CD14-positive monocyte (primary cell): Measurements from ENCODE around the gene LNP1. TPM values are rescaled to one million over a fixed set of nuclear protein-coding genes. Genes with fewer than 3 reads are reported as not detected.

Experiments used
- DNase-seq, 3 donors: peaks; one replicate each; pipeline ENCODE4 v3.0.0-alpha.2; 2011 to 2022
- H2AFZ ChIP-seq: 2 replicates; pipeline ENCODE4 v1.6.0; 2012; ENCODE audit warnings: mild to moderate bottlenecking, low read depth, low read length, inconsistent platforms; ENCODE audit not compliant: insufficient read depth, poor library complexity, severe bottlenecking
- H3K27ac ChIP-seq, 2 donors: 1 replicate in 1 of 2; 2 replicates in 1 of 2; pipeline ENCODE4 v1.5.1; 2012 to 2013; ENCODE audit warnings: low read length in 2 of 2, control low read depth in 1 of 2, inconsistent platforms in 1 of 2, low read depth in 1 of 2, mild to moderate bottlenecking in 1 of 2
- H3K27me3 ChIP-seq, 2 donors: one replicate each; pipeline versions ENCODE4 v1.6.0 to v1.6.1; 2011 to 2013; ENCODE audit warnings: low read length in 2 of 2; ENCODE audit not compliant: control insufficient read depth in 2 of 2, insufficient read depth in 2 of 2
- H3K36me3 ChIP-seq, 2 donors: replicated peaks in 1 of 2; 1 replicate in 1 of 2; 2 replicates in 1 of 2; pipeline versions ENCODE4 v1.5.1 to v1.6.1; 2012 to 2013; ENCODE audit warnings: low read length in 2 of 2, control low read depth in 1 of 2, inconsistent platforms in 1 of 2, mild to moderate bottlenecking in 1 of 2; ENCODE audit not compliant: insufficient read depth in 2 of 2, control insufficient read depth in 1 of 2
- H3K4me1 ChIP-seq, 2 donors: 1 replicate in 1 of 2; 2 replicates in 1 of 2; pipeline versions ENCODE4 v1.5.1 to v1.6.1; 2012 to 2013; ENCODE audit warnings: low read length in 2 of 2, control low read depth in 1 of 2, inconsistent platforms in 1 of 2, mild to moderate bottlenecking in 1 of 2, moderate library complexity in 1 of 2; ENCODE audit not compliant: insufficient read depth in 2 of 2, control insufficient read depth in 1 of 2
- H3K4me2 ChIP-seq: replicated peaks from 2 replicates; pipeline ENCODE3; 2012; ENCODE audit warnings: low read length, moderate library complexity, mild to moderate bottlenecking; ENCODE audit not compliant: poor library complexity, severe bottlenecking; ENCODE audit errors: extremely low read depth
- H3K4me3 ChIP-seq, 3 experiments: fragments of 200-600 bp in 1 of 3; sonication (generic) in 1 of 3; replicated peaks in 1 of 3; 1 replicate in 2 of 3; 2 replicates in 1 of 3; pipeline ENCODE4 v1.5.1; 2011 to 2013; ENCODE audit warnings: low read length in 3 of 3, mild to moderate bottlenecking in 3 of 3, control low read depth in 2 of 3, low read depth in 2 of 3, inconsistent platforms in 1 of 3, moderate library complexity in 1 of 3
- H3K79me2 ChIP-seq: 2 replicates; pipeline ENCODE4 v1.6.0; 2012; ENCODE audit warnings: mild to moderate bottlenecking, control low read depth, inconsistent platforms, low read length, moderate library complexity; ENCODE audit not compliant: insufficient read depth
- H3K9ac ChIP-seq: 2 replicates; pipeline ENCODE4 v1.6.0; 2017; ENCODE audit warnings: low read length, mild to moderate bottlenecking; ENCODE audit not compliant: insufficient read depth, poor library complexity, severe bottlenecking
- H3K9me3 ChIP-seq, 2 donors: replicated peaks in 1 of 2; 1 replicate in 1 of 2; 2 replicates in 1 of 2; pipeline versions ENCODE4 v1.5.1 to v1.6.1; 2012 to 2013; ENCODE audit warnings: low read length in 2 of 2, control low read depth in 1 of 2; ENCODE audit not compliant: control insufficient read depth in 1 of 2, insufficient read depth in 1 of 2
- H4K20me1 ChIP-seq: 2 replicates; pipeline ENCODE4 v1.6.0; 2012; ENCODE audit warnings: mild to moderate bottlenecking, low read length, control low read depth, moderate library complexity; ENCODE audit not compliant: insufficient read depth
- H3K27ac Mint-ChIP-seq, 7 donors: one replicate each; pipeline ENCODE4 v1.8.0; 2020; ENCODE audit warnings: mild to moderate bottlenecking in 7 of 7, mixed read lengths in 7 of 7, moderate library complexity in 6 of 7, inconsistent platforms in 2 of 7
- H3K27me3 Mint-ChIP-seq, 3 donors: one replicate each; pipeline ENCODE4 v1.8.0; 2021 to 2022; ENCODE audit warnings: low read depth in 3 of 3, mild to moderate bottlenecking in 3 of 3, mixed read lengths in 3 of 3, moderate library complexity in 3 of 3, inconsistent platforms in 1 of 3
- H3K36me3 Mint-ChIP-seq, 2 donors: one replicate each; pipeline ENCODE4 v1.8.0; 2020; ENCODE audit warnings: mixed read lengths in 2 of 2, inconsistent platforms in 1 of 2, mild to moderate bottlenecking in 1 of 2
- H3K4me1 Mint-ChIP-seq: one replicate; pipeline ENCODE4 v1.8.0; 2020; ENCODE audit warnings: mild to moderate bottlenecking, mixed read lengths
- H3K4me3 Mint-ChIP-seq, 2 donors: one replicate each; pipeline ENCODE4 v1.8.0; 2020; ENCODE audit warnings: mild to moderate bottlenecking in 2 of 2, mixed read lengths in 2 of 2, moderate library complexity in 1 of 2
- H3K9me3 Mint-ChIP-seq, 7 donors: one replicate each; pipeline ENCODE4 v1.8.0; 2020 to 2022; ENCODE audit warnings: mixed read lengths in 7 of 7, mild to moderate bottlenecking in 6 of 7, moderate library complexity in 6 of 7, inconsistent platforms in 2 of 7
- WGBS: methylation state at CpG from one replicate; pipeline ENCODE4 v1.1.5; 2013; ENCODE audit warnings: missing lambda C conversion rate; ENCODE audit not compliant: insufficient coverage; 5-methylcytosine and 5-hydroxymethylcytosine counted together
- intact Hi-C, 2 donors: fragments of 100-400 bp; cut with micrococcal nuclease; formaldehyde crosslinking; loops; one replicate each; pipeline versions ENCODE4 v1.15.0 to v1.15.1; 2023
- polyA plus RNA-seq, 3 donors: library from polyadenylated mRNA; depleted of rRNA in 1 of 3; unstranded in 2 of 3; stranded (reverse) in 1 of 3; fragments of 300-500 nt in 2 of 3; fragments of >200 nt in 1 of 3; fragmentation: Illumina TruSeq in 2 of 3; gene quantifications; 1 replicate in 2 of 3; 2 replicates in 1 of 3; pipeline ENCODE4 v1.2.3, GENCODE V29; 2012 to 2021
- TF ChIP-seq, protein P1 (sequence below): fragments of 200-600 bp; IDR thresholded peaks from one replicate; pipeline ENCODE4 v1.8.0; 2022; ENCODE audit warnings: antibody characterized with exemption, mild to moderate bottlenecking

The LNP1 gene
- polyA plus RNA-seq, 3 donors: 0.07 to 0.26 (median 0.08) TPM

DNA sequence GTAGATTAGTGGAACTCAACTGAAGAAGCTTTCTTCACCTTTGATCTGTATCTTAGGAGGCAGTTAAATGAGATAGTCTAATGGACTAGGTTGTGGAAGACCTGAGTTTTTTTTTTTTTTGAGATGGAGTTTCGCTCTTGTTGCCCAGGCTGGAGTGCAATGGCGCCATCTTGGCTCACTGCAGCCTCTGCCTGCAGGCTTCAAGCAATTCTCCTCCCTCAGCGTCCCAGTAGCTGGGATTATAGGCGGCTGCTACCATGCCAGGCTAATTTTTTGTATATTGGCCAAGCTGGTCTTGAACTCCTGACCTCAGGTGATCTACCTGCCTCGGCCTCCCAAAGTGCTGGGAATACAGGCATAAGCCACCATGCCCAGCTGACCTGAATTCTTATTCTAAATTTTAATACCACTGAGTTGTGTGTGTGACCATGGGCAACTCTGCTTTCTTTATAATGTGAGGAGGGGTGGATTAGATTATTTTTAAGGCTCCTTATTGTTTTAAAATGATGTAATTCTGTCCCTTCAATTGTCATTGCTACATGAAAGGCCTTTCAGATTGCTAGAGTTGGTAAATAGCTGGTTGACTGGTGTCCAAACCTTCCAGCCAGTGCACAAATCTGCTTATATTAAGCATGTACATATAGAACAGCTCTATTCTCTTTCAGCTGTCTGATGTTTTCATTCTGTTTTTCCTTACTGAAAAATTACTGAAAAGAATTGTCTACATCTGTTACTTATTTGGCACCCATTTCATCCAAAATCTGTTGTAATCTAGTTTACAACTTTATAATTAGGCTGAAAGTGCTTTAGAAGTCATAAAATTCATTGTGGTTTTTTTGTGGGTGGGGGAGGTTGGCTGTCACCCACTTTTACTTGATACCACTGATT is 2.3 kb downstream of the LNP1 start:
- Histone ChIP-seq H3K27me3 (no peaks in the 10 kb centered on the region), H3K9ac (no peak overlapping the region), H3K27ac (no peak overlapping the region), H3K4me3 (no peak overlapping the region), H3K4me2 (no peak overlapping the region), H3K4me1 (peaks cover 25 to 29% of the 10 kb centered on the region in 2 donors), H3K9me3 (peaks cover 7 to 15% of the 10 kb centered on the region in 2 donors), H2AFZ (no peak overlapping the region), H3K79me2 (peaks cover 31% of the 10 kb centered on the region), H4K20me1 (peaks cover 5% of the 10 kb centered on the region), H3K36me3 (no peaks in the 10 kb centered on the region)
- H3K4me1 Mint-ChIP-seq: peaks cover 34% of the 10 kb centered on the region
- 100% methylated on average over 2 of the region's 5 CpGs for WGBS
- peaks cover 0 to 2% (median 0%) of the 10 kb centered on the region in 3 donors for H3K27me3 Mint-ChIP-seq
- no peak for DNase-seq
- intact Hi-C loops: loop anchor here (5.0 kb wide), 2 partner anchors 141 to 309 kb away; partner anchors contain the start of gene TBC1D23 (in 1 of the 2)
- TF ChIP-seq, protein P1, sequence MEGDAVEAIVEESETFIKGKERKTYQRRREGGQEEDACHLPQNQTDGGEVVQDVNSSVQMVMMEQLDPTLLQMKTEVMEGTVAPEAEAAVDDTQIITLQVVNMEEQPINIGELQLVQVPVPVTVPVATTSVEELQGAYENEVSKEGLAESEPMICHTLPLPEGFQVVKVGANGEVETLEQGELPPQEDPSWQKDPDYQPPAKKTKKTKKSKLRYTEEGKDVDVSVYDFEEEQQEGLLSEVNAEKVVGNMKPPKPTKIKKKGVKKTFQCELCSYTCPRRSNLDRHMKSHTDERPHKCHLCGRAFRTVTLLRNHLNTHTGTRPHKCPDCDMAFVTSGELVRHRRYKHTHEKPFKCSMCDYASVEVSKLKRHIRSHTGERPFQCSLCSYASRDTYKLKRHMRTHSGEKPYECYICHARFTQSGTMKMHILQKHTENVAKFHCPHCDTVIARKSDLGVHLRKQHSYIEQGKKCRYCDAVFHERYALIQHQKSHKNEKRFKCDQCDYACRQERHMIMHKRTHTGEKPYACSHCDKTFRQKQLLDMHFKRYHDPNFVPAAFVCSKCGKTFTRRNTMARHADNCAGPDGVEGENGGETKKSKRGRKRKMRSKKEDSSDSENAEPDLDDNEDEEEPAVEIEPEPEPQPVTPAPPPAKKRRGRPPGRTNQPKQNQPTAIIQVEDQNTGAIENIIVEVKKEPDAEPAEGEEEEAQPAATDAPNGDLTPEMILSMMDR: no peak
- no peak overlapping the region for H3K27ac Mint-ChIP-seq
- H3K4me3 Mint-ChIP-seq: no peak overlapping the region
- peaks cover 9 to 22% (median 13%) of the 10 kb centered on the region in 7 donors for H3K9me3 Mint-ChIP-seq
- peaks cover 0 to 9% of the 10 kb centered on the region in 2 donors for H3K36me3 Mint-ChIP-seq

DNA sequence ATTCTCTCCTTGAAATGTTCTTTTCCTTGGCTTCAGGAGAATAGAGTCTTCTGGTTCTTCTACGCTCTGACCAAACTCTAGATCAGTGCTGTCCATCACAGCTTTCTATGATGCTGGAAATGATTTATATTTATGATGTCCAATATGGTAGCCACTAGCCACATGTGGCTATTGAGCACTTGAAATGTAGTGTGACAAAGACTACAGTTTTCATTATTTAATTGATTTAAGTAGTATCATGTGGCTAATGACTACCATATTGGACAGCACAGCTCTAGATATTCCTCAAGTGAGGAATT is 2.9 kb downstream of the LNP1 start:
- no peak overlapping the region for H3K27ac Mint-ChIP-seq
- H3K36me3 Mint-ChIP-seq: peaks cover 0 to 9% of the 10 kb centered on the region in 2 donors
- H3K9me3 ChIP-seq: peaks cover 10 to 15% of the 10 kb centered on the region in 2 donors
- H3K4me1 ChIP-seq: peaks cover 24% of the 10 kb centered on the region in 2 donors
- no peak overlapping the region for H3K4me3 ChIP-seq
- H4K20me1 ChIP-seq: peaks cover 2% of the 10 kb centered on the region
- no peak overlapping the region for H3K9ac ChIP-seq
- H3K4me2 ChIP-seq: no peak overlapping the region
- peaks cover 0 to 2% (median 0%) of the 10 kb centered on the region in 3 donors for H3K27me3 Mint-ChIP-seq
- TF ChIP-seq, protein P1: no peak
- no peaks in the 10 kb centered on the region for H3K27me3 ChIP-seq
- H3K79me2 ChIP-seq: peaks cover 25% of the 10 kb centered on the region
- WGBS: no CpG with 5 or more reads among the region's 1 CpG
- H3K9me3 Mint-ChIP-seq: peaks cover 9 to 25% (median 13%) of the 10 kb centered on the region in 7 donors
- no peak overlapping the region for H3K27ac ChIP-seq
- no peak for DNase-seq
- H2AFZ ChIP-seq: no peak overlapping the region
- peaks cover 28% of the 10 kb centered on the region for H3K4me1 Mint-ChIP-seq
- H3K4me3 Mint-ChIP-seq: no peak overlapping the region
- intact Hi-C loops: loop anchor here (5.0 kb wide), 2 partner anchors 142 to 308 kb away; partner anchors contain the start of gene TBC1D23 (in 1 of the 2)
- H3K36me3 ChIP-seq: no peaks in the 10 kb centered on the region
